Panc1 (cell line): ENCODE results near the gene DYNC1I1. TPM values are rescaled to one million over a fixed set of nuclear protein-coding genes. Genes with fewer than 3 reads are reported as not detected.
A peak's percentile ranks its signal among the peaks of the same experiment; 100 is the strongest.

Experiments
- ATAC-seq: fragments of 200-7000 bp; cut with Tn5 transposase; 2 replicates; pipeline ENCODE4 v1.9.1; 2020; ENCODE audit warnings: mild to moderate bottlenecking, moderate library complexity
- BruUV-seq: library from RNA; stranded (reverse); fragments of 400-500 nt; replicated peaks from 2 replicates; lab custom pipeline; 2021; lab: Mats Ljungman, UMichigan
- CTCF ChIA-PET: fragments of 300-600 bp; sonication (Branson Sonifier 250); formaldehyde crosslinking; loops from one replicate; lab custom pipeline; 2022; ENCODE audit warnings: antibody characterized with exemption; lab: Charles Lee
- POLR2A ChIA-PET: fragments of 300-600 bp; sonication (Branson Sonifier 250); formaldehyde crosslinking; loops from one replicate; lab custom pipeline; 2022; ENCODE audit warnings: antibody characterized with exemption; lab: Charles Lee
- DNase-seq: peaks from one replicate; pipeline ENCODE4 v3.0.0-alpha.2; 2010; ENCODE audit warnings: low read depth, low spot score
- H3K27ac ChIP-seq: 2 replicates; pipeline ENCODE4 v1.5.1; 2011; ENCODE audit warnings: mild to moderate bottlenecking, low read length, inconsistent platforms
- H3K27me3 ChIP-seq: fragments of 200-500 bp; sonication (Bioruptor generic); 2 replicates; pipeline ENCODE4 v1.6.0; 2014; ENCODE audit warnings: low read length, inconsistent platforms; ENCODE audit not compliant: control insufficient read depth, insufficient read depth
- H3K36me3 ChIP-seq: fragments of 200-500 bp; sonication (Bioruptor generic); 2 replicates; pipeline ENCODE4 v1.5.1; 2014; ENCODE audit warnings: inconsistent platforms, mild to moderate bottlenecking, low read length, moderate library complexity; ENCODE audit not compliant: control insufficient read depth, insufficient read depth
- H3K4me1 ChIP-seq: 2 replicates; pipeline ENCODE4 v1.5.1; 2011; ENCODE audit warnings: inconsistent platforms, mild to moderate bottlenecking, low read length, moderate library complexity; ENCODE audit not compliant: control insufficient read depth, insufficient read depth
- H3K4me3 ChIP-seq, 2 experiments: 2 replicates each; pipeline ENCODE4 v1.5.1; 2011 to 2012; ENCODE audit warnings: low read depth in 2 of 2, low read length in 2 of 2, mild to moderate bottlenecking in 2 of 2, inconsistent platforms in 1 of 2, moderate library complexity in 1 of 2
- H3K9me3 ChIP-seq: fragments of 200-500 bp; sonication (Bioruptor generic); 2 replicates; pipeline ENCODE4 v1.5.1; 2014; ENCODE audit warnings: low read depth, mild to moderate bottlenecking, inconsistent platforms, low read length, moderate library complexity; ENCODE audit not compliant: control insufficient read depth, insufficient read depth
- CTCF ChIP-seq: fragments of 450-650 bp; IDR thresholded peaks from 2 replicates; pipeline ENCODE4 v1.5.1; 2017; ENCODE audit warnings: mild to moderate bottlenecking
- POLR2AphosphoS5 ChIP-seq: IDR thresholded peaks from 2 replicates; pipeline ENCODE4 v1.6.1; 2012; ENCODE audit warnings: mild to moderate bottlenecking, low read depth, low read length, moderate library complexity
- REST ChIP-seq, 2 experiments: IDR thresholded peaks; 2 replicates each; pipeline ENCODE4 v1.6.1; 2011 to 2012; ENCODE audit warnings: low read depth in 2 of 2, control low read depth in 1 of 2, low read length in 1 of 2, mild to moderate bottlenecking in 1 of 2, moderate library complexity in 1 of 2; ENCODE audit not compliant: insufficient read depth in 1 of 2
- SIN3A ChIP-seq: IDR thresholded peaks from 2 replicates; pipeline ENCODE4 v1.6.1; 2012; ENCODE audit warnings: low read depth, mild to moderate bottlenecking, low read length, moderate library complexity, borderline replicate concordance; ENCODE audit not compliant: insufficient read depth
- TCF7L2 ChIP-seq: IDR thresholded peaks from 2 replicates; pipeline ENCODE4 v1.6.1; 2011; ENCODE audit warnings: mild to moderate bottlenecking, low read depth, low read length, inconsistent platforms
- in situ Hi-C: cut with HindIII; loops from 2 replicates; pipeline ENCODE4 v1.10.0; 2016; ENCODE audit warnings: low sequenced_read_pairs, low pct_unique_long_range_greater_than_20kb
- intact Hi-C: fragments of 100-400 bp; cut with micrococcal nuclease; formaldehyde crosslinking; loops from one replicate; pipeline ENCODE4 v1.10.0; 2022; ENCODE audit not compliant: unreplicated experiment
- total RNA-seq: library from RNA; stranded (reverse); gene quantifications from one replicate; pipeline ENCODE4 v1.2.1, GENCODE V29; 2021; ENCODE audit not compliant: unreplicated experiment

Gene DYNC1I1
- total RNA-seq, 1 experiment from 2014 or later = 0.13 TPM

GRCh38 chr7:95904099-95904498 is 131.7 kb downstream of the DYNC1I1 start:
- intact Hi-C loops = no loop called here
- POLR2A ChIA-PET = no interaction called here
- Histone ChIP-seq H3K4me3 (no peak overlapping the region), H3K27ac (no peak overlapping the region), H3K4me1 (no peaks in the 10 kb centered on the region), H3K9me3 (no peaks in the 10 kb centered on the region), H3K27me3 (peaks cover 6% of the 10 kb centered on the region), H3K36me3 (no peaks in the 10 kb centered on the region)
- CTCF ChIA-PET = no interaction called here
- in situ Hi-C loops = no loop called here
- TF ChIP-seq CTCF (no peak), TCF7L2 (no peak), POLR2AphosphoS5 (no peak), REST (IDR thresholded peaks at IDR 0.05; ENCODE audit: insufficient read depth in 1 of 2, low read depth in 2 of 2, low read length in 1 of 2) (no peak), SIN3A (no peak)
- no peak for DNase-seq
- BruUV-seq = no TSS peak
- ATAC-seq = no peak

- H3K27me3 ChIP-seq = peaks cover 6% of the 10 kb centered on the region
- no peak for DNase-seq
Observed at GRCh38 chr7:95905167-95905566, 132.8 kb downstream of the DYNC1I1 start.

More at GRCh38 chr7:95905167-95905566, 132.8 kb downstream of the DYNC1I1 start:
- no peaks in the 10 kb centered on the region for H3K4me1 ChIP-seq
- no peak overlapping the region for H3K4me3 ChIP-seq
- in situ Hi-C loops (no loop called here), intact Hi-C loops (no loop called here)
- H3K36me3 ChIP-seq = no peaks in the 10 kb centered on the region
- CTCF ChIA-PET = no interaction called here
- TF ChIP-seq REST (IDR thresholded peaks at IDR 0.05; ENCODE audit: insufficient read depth in 1 of 2, low read depth in 2 of 2, low read length in 1 of 2) (peak; percentile 81 to 82), TCF7L2 (no peak), CTCF (no peak)
- POLR2A ChIA-PET = no interaction called here
- no TSS peak for BruUV-seq
- no peak overlapping the region for H3K27ac ChIP-seq
- no peaks in the 10 kb centered on the region for H3K9me3 ChIP-seq
- no peak for ATAC-seq
